Activated naive CD4-positive, alpha-beta T cell treated with anti-CD3 and anti-CD28 coated beads, Interleukin-2, amount 50 U/mL, for 72 hours (primary cell): Measurements from ENCODE around the gene AKR1C8. TPM values are rescaled to one million over a fixed set of nuclear protein-coding genes. Genes with fewer than 3 reads are reported as not detected.
"Not testable (repeated sequence)": the region's sequence is repeated elsewhere in the genome, so short reads cannot be mapped to it uniquely, and the experiment has no call there.

Experiments used
- ATAC-seq, 2 donors: fragments of 150-1000 bp; cut with Tn5 transposase; 2 replicates each; pipeline ENCODE4 v1.10.0; 2021; ENCODE audit warnings: mild to moderate bottlenecking in 2 of 2, moderate library complexity in 2 of 2
- DNase-seq, 2 donors: peaks; one replicate each; pipeline ENCODE4 v3.0.0; 2021 to 2022; ENCODE audit warnings: low spot score in 2 of 2
- H3K27ac Mint-ChIP-seq, 2 donors: one replicate each; pipeline ENCODE4 v1.8.0; 2022; ENCODE audit warnings: mild to moderate bottlenecking in 2 of 2, mixed read lengths in 2 of 2
- H3K36me3 Mint-ChIP-seq, 2 donors: one replicate each; pipeline ENCODE4 v1.8.0; 2022; ENCODE audit warnings: mixed read lengths in 2 of 2
- H3K9me3 Mint-ChIP-seq, 2 donors: one replicate each; pipeline ENCODE4 v1.8.0; 2022; ENCODE audit warnings: mixed read lengths in 2 of 2
- total RNA-seq, 2 donors: library from RNA; stranded (reverse); gene quantifications; one replicate each; pipeline ENCODE4 v1.2.3, GENCODE V29; 2022

Gene AKR1C8
- total RNA-seq, 2 donors from 2014 or later = 0.58 TPM; not detected in 1

DNA sequence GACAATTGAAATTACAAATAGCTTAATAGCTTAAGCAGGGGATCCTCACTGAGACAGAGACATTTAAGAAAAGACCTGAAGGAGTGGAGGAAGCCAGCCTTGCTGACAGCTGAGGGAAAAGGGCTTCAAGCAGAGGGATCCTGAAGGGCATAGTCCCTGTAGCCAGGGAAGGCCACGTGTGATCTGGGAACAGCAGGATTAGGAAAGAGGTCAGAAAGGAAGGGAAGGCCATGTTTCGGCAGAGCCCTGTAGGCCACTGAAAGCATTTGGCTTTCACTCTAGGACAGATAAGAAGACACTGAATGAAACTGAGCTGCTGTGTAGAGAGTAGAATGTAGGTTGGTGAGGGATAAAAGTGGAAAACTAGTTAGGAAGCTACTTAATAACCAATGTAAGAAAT lies 3.4 kb upstream of the AKR1C8 start:
- Mint-ChIP-seq H3K27ac (no peak overlapping the region), H3K9me3 (no peaks in the 10 kb centered on the region), H3K36me3 (no peaks in the 10 kb centered on the region)
- no peak for ATAC-seq
- DNase-seq = no peak

DNA sequence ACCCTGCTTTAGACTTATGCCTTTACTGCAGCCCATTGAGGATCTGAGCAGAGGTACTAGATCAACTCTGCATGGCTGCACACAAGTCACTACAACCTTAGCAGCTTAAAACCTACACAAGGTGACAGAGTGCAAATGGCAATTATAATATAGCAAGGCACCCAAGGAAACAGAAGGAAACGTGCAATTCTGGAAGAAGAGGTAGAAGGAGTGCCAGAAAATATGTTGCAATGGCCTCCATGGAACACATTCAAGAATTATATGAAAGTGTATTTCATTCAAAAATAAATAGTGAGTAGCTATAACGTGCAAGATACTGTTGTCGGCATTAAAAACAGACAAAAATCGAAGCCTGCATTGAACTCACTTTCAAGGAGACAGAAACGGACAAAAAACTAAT lies 2.9 kb upstream of the AKR1C8 start:
- DNase-seq (no peak), ATAC-seq (no peak)
- Mint-ChIP-seq H3K9me3 (no peaks in the 10 kb centered on the region), H3K27ac (no peak overlapping the region), H3K36me3 (no peaks in the 10 kb centered on the region)

DNA sequence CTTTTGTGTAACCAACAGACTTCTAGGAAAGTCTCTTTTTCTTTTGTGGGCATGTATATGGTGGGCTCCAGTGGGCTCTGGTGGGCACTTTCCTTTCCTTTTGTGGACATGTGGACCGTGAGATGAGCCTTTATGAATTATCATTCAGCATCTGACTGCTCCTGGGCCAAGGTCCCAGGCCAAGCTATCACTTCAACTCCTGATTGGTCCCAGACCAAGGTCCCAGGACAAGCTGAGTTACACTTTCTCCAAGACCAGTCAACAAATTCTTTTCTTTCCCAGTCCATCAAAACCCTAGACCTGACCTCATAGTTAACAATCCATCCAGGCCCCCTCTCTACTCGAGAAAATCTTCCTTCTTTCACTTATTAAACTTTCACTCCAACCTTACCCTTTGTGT lies 1.0 kb downstream of the AKR1C8 start:
- ATAC-seq = no peak
- H3K9me3 Mint-ChIP-seq = peaks cover 6 to 7% of the 10 kb centered on the region in 2 donors
- DNase-seq = no peak
- peaks cover 4 to 8% of the 10 kb centered on the region in 2 donors for H3K36me3 Mint-ChIP-seq
- no peak overlapping the region for H3K27ac Mint-ChIP-seq

DNA sequence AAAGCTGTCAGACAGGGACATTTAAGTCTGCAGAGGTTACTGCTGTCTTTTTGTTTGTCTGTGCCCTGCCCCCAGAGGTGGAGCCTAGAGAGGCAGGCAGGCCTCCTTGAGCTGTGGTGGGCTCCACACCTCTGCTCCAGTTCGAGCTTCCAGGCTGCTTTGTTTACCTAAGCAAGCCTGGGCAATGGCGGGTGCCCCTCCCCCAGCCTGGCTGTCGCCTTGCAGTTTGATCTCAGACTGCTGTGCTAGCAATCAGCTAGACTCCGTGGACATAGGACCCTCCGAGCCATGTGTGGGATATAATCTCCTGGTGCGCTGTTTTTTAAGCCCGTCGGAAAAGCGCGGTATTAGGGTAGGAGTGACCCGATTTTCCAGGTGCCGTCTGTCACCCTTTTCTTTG lies 4.4 kb downstream of the AKR1C8 start:
- not testable (repeated sequence) for H3K27ac Mint-ChIP-seq, DNase-seq, ATAC-seq, H3K36me3 Mint-ChIP-seq, H3K9me3 Mint-ChIP-seq

DNA sequence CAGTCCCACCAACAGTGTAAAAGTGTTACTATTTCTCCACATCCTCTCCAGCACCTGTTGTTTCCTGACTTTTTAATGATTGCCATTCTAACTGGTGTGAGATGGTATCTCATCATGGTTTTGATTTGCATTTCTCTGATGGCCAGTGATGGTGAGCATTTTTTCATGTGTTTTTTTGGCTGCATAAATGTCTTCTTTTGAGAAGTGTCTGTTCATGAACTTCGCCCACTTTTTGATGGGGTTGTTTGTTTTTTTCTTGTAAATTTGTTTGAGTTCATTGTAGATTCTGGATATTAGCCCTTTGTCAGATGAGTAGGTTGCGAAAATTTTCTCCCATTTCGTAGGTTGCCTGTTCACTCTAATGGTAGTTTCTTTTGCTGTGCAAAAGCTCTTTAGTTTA lies 9.4 kb downstream of the AKR1C8 start:
- DNase-seq, ATAC-seq, H3K27ac Mint-ChIP-seq, H3K36me3 Mint-ChIP-seq, H3K9me3 Mint-ChIP-seq: not testable (repeated sequence)

DNA sequence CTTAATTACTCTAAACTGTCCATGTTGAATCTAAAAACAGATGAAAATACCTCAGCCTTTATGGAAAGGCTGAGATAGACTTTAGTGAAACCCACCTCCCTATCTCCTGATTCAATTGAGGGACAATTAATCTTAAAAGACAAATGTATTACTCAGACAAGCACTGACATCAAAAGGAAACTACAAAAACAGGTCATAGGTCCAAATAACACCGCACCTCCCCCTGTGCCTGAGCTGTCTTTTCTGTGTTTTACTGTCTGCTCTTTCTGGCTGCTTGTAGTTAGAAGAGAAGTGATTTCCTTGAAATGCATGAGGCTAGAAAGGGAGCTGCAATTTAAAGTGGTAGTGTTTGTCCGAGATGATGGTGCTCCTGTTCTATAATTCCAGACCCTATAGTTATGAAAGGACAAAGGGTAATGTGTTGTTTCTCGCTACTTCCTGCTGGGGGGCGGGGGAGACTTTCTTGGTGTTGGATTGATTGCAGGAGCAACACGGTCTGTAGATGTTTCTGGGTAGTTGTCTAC lies 16.0 kb downstream of the AKR1C8 start:
- Mint-ChIP-seq H3K27ac (peak overlapping the region; percentile 17 to 90), H3K36me3 (peaks cover 29% of the 10 kb centered on the region in 2 donors), H3K9me3 (peaks cover 17 to 32% of the 10 kb centered on the region in 2 donors)
- ATAC-seq = peak; percentile 31 to 98
- DNase-seq = peak in 1 of 2 donors; percentile 16

DNA sequence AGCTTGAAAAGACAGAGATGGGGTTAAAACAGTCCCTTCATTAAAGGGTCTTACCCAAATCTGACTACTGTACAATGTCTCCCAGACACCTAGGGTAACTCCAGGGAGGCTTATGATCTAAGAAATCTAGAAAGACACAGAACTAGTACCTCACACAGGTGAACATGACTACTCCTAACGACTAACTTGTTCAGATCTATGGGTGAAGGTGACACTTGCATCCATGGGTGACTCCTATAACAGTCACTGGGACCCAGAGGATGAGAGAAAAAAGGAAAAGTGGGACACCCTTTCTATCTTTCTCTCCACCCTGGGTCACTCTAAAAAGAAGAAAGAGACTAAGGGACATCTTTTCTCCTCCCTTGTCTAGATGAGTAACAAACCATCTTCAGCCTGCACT lies 19.2 kb downstream of the AKR1C8 start:
- no peak for DNase-seq
- Mint-ChIP-seq H3K27ac (no peak overlapping the region), H3K9me3 (peaks cover 22 to 44% of the 10 kb centered on the region in 2 donors), H3K36me3 (peaks cover 41 to 50% of the 10 kb centered on the region in 2 donors)
- no peak for ATAC-seq

DNA sequence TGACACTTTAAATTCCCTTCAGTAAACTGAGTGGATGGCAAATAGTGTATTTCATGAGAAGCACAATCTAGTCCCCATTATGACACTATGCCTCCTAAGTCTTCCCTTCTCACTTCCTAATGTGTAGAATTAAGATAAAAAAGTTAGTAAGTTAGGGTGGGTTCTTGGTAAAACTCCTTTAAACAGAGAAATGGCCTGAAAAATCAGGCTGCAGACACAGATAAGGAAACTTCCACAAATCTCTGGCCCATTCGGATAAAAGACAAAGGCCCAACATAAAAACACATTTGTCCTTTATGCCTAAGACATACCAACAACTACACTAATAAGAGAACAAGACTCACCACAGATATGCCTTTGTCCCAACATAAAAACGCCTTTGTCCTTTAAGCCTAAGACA lies 21.5 kb downstream of the AKR1C8 start:
- ATAC-seq = no peak
- DNase-seq = no peak
- peaks cover 41 to 49% of the 10 kb centered on the region in 2 donors for H3K36me3 Mint-ChIP-seq
- H3K27ac Mint-ChIP-seq = no peak overlapping the region
- peaks cover 22 to 43% of the 10 kb centered on the region in 2 donors for H3K9me3 Mint-ChIP-seq

DNA sequence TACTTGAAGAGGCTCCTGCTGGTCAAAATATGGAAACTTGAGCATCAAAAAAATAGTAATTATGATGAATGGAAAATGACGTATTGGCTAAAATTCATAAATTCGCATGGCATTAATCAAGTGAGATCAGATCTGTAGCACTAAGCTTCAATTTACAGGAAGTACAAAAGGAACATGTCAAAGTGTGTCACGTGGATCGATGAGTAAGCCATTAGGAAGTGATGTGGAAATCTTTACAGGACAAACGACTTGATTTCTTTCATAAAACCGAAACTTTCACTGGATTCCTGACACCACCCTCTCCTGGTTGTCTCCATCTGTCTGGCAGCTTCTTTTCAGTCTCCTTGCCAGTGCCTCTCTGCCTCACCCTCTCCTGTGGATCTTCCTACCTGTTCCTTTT lies 25.8 kb downstream of the AKR1C8 start:
- DNase-seq (no peak), ATAC-seq (no peak)
- Mint-ChIP-seq H3K9me3 (peaks cover 7 to 18% of the 10 kb centered on the region in 2 donors), H3K27ac (peak overlapping the region in 1 of 2 donors; percentile 52), H3K36me3 (peaks cover 14 to 21% of the 10 kb centered on the region in 2 donors)

DNA sequence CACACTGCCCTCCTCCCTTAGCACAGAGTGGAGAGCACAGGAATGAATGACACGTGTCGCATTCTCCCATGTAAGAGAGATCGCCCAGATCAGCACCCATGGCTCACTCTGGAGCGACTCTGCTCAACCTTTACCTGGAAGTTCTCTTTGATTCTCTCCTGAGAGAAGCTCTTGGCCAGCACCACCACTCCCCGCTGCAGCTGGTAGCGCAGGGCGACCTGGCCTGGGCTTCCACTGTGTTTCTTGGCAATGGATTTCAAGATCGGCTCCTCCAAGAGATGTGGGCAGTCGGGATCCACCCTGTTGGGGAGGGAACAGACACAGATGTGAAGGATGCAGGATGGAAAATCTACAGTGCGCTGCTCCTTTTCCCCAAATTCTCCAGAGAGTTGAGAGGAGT lies 27.4 kb downstream of the AKR1C8 start:
- Mint-ChIP-seq H3K36me3 (peaks cover 0 to 12% of the 10 kb centered on the region in 2 donors), H3K9me3 (peaks cover 0 to 5% of the 10 kb centered on the region in 2 donors), H3K27ac (no peak overlapping the region)
- no peak for DNase-seq
- no peak for ATAC-seq

DNA sequence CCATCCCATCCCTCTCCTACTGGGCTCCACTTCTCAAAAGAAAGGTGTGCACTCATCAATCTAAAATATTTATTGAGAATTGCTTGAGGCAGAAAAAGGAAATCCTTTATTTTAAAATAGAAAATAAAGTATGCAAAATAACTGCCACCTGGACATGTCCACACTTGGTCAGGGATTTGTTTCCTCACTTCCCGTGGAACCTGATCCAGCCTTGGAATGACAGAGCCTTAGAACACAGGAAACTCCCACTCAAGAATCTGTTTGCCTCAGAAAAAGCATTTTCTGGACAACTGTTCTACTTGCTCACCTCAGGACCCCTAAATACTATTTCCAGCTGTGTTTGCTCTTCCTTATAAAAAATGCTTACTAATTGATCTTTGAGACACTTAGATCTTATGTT lies 29.0 kb downstream of the AKR1C8 start:
- DNase-seq (no peak), ATAC-seq (no peak)
- Mint-ChIP-seq H3K9me3 (peaks cover 0 to 5% of the 10 kb centered on the region in 2 donors), H3K36me3 (no peaks in the 10 kb centered on the region), H3K27ac (no peak overlapping the region)

DNA sequence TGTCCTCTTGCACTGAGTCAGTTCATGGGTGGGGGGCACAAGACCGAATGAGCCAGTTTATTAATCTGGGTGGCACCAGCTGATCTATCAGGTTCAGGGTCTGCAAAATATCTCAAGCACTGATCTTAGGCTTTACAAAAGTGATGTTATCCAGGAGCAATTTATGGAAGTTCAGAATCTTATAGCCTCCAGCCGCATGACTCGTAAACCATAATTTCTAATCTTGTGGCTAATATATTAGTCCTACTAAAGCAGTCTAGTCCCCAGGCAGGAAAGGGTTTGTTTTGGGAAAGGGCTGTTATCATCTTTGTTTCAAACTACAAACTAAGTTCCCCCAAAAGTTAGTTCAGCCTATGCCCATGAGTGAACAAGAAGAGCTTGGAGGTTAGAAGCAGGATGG lies 33.9 kb downstream of the AKR1C8 start:
- DNase-seq = no peak
- Mint-ChIP-seq H3K36me3 (no peaks in the 10 kb centered on the region), H3K9me3 (peaks cover 0 to 5% of the 10 kb centered on the region in 2 donors), H3K27ac (no peak overlapping the region)
- ATAC-seq = no peak

DNA sequence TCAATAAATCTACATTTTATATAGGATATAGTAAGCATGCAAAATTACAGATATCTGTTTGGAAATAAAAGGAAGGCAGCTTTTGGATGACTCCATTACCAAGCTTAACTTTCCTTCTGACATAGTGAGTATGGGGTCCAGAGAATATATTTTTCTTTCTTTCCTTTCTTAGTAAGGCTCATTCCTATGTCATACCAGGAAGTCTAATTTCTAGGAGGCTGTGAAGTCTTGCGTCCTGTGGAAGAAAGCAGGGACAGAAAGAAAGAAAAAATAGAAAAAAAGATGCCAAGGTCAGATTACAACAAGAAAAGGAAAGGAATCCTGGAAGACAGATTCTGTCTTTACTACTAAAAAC lies 36.3 kb downstream of the AKR1C8 start:
- Mint-ChIP-seq H3K36me3 (no peaks in the 10 kb centered on the region), H3K27ac (no peak overlapping the region), H3K9me3 (peaks cover 0 to 5% of the 10 kb centered on the region in 2 donors)
- no peak for DNase-seq
- ATAC-seq = no peak

DNA sequence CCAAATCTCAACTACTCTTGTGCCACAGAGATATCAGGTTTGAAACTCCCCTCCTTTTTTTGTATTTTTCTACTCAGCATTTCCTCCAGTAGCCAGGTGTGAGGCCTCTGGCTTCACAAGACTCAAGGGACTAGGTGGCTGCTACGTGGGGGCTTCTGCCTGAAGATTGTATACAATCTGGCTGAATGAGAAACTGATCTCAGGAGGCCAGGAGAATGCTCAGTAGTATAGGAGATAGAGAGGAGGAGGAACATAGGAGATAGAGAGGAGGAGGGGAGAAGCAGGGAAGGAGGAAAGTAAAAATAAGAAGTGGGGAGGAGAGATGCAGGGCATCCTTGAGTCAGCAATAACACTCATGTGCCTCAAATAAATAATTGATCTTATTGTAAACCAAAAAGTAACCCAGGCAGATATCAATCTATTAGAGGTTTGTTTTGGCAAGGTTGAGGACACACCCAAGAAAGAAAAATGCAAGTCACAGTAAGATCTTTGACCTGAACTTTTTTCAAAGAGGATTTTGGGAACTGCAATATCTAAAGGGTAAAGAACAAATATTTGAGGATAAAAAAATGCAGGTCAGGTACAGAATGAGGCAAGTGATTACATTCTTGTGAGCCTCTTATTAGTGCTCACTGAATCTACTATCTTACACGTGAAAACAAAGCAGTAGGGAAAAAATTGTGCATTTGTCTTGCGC lies 36.8 kb downstream of the AKR1C8 start:
- ATAC-seq (no peak), DNase-seq (no peak)
- H3K27ac Mint-ChIP-seq = no peak overlapping the region
- no peaks in the 10 kb centered on the region for H3K36me3 Mint-ChIP-seq
- peaks cover 0 to 5% of the 10 kb centered on the region in 2 donors for H3K9me3 Mint-ChIP-seq

DNA sequence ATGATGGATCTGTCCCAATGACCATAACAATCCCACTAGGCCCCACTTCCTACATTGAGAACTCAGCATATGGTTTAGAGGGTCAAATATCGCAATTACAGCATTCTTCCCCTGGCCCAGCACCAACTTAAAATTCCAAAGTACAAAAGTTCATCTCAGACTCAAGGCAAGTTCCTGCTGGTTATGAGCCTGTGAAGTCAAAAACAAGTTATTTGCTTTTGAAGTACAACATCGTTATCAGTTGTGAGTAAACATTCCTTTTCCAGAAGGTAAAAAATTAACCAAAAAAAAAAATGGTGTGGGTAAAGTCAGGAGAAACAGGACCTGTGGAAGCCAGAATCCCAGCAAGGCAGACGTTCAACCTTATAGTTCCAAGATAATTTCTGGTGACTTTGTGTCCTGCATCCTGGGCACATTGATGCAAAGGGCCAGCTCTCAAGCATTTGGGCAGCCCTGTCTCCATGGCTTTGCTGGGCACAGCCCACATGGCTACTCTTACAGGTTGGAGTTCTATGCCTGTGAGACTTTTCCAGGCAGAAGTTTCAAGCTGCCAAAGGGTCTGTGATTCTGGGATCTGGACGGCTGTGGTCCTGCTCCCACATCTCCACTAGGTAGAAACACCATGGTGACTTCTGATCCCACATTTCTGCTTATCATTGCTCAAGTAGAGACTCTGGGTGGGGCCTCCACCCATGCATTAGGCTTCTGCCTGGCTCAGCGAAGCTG lies 37.5 kb downstream of the AKR1C8 start:
- DNase-seq (no peak), ATAC-seq (no peak)
- Mint-ChIP-seq H3K9me3 (peaks cover 0 to 5% of the 10 kb centered on the region in 2 donors), H3K36me3 (no peaks in the 10 kb centered on the region), H3K27ac (no peak overlapping the region)

DNA sequence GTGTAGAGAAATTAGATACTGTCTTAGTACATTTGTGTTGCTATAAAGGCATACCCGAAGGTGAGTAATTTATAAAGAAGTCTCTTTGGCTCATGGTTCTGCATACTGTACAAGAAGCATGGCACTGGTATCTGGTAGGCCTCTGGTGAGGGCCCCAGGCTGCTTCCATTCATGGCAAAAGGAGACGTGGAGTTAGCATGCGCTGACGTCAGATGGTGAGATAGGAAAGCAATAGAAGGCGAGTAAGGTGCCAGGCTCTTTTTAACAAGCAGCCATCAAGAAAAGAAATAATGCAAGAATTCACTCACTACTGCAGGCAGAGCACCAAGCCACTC lies 38.1 kb downstream of the AKR1C8 start:
- H3K9me3 Mint-ChIP-seq = peaks cover 0 to 5% of the 10 kb centered on the region in 2 donors
- no peak overlapping the region for H3K27ac Mint-ChIP-seq
- H3K36me3 Mint-ChIP-seq = no peaks in the 10 kb centered on the region
- no peak for DNase-seq
- ATAC-seq = no peak

DNA sequence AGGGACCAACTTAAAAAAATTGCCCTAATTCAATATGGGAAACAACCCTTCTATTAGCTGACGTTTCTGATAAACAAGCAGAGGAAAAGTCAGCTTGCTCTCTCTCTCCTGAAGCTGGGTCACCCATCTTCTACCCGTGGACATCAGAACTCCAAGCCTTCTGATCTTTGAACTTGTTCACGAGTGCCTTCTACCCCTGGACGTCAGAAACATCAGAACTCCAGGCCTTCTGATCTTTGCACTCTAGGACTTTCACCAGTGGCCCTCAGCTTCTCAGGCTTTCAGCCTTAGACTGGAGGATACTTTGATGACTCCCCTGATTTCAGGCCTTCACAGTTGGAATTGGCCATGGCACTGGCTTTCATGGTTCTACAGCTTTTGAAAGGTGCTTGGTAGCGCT lies 41.8 kb downstream of the AKR1C8 start:
- no peaks in the 10 kb centered on the region for H3K36me3 Mint-ChIP-seq
- DNase-seq (no peak), ATAC-seq (no peak)
- H3K27ac Mint-ChIP-seq = no peak overlapping the region
- peaks cover 0 to 11% of the 10 kb centered on the region in 2 donors for H3K9me3 Mint-ChIP-seq

DNA sequence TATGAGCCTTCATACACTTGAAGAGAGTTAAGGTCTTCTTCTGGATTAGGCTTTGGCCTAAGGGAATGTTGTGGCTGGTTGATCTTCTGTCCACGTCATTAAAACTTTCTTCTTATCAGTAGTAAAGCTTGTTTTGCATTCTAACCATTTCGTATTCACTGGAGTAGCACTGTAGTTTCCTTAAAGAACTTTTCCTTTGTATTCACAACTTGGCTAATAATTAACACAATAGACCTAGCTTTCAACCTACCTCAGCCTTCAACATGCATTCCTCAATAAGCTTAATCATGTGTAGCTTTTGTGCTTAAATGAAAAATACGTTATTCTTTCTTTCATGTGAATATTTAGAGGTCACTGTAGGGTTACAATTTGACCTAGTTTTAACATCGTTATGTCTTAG lies 42.8 kb downstream of the AKR1C8 start:
- DNase-seq (no peak), ATAC-seq (no peak)
- Mint-ChIP-seq H3K9me3 (peaks cover 7 to 15% of the 10 kb centered on the region in 2 donors), H3K27ac (no peak overlapping the region), H3K36me3 (peaks cover 6 to 8% of the 10 kb centered on the region in 2 donors)
